ENCODE data around the gene ACBD3. TPM values are rescaled to one million over a fixed set of nuclear protein-coding genes. Genes with fewer than 3 reads are reported as not detected.

Gene ACBD3
- total RNA-seq, 1 donor from 2014 or later = 48.0 TPM

GRCh38 chr1:226100436-226101391 lies 85.8 kb downstream of the ACBD3 start:
- peak overlapping the region; percentile 77 for H3K4me3 Mint-ChIP-seq (ENCODE audit: unreplicated experiment)
- no peak for TF ChIP-seq CTCF (IDR thresholded peaks at IDR 0.05)
- no peak for DNase-seq (ENCODE audit: extremely low spot score, unreplicated experiment)
- H3K36me3 Mint-ChIP-seq (ENCODE audit: unreplicated experiment) = no peaks in the 10 kb centered on the region
- H3K4me1 Mint-ChIP-seq (ENCODE audit: unreplicated experiment) = peaks cover 15% of the 10 kb centered on the region
- H3K27me3 Mint-ChIP-seq (ENCODE audit: unreplicated experiment) = peaks cover 14% of the 10 kb centered on the region
- H3K9me3 Mint-ChIP-seq (ENCODE audit: unreplicated experiment) = no peaks in the 10 kb centered on the region
- no peak overlapping the region for H3K27ac Mint-ChIP-seq (ENCODE audit: unreplicated experiment)

GRCh38 chr1:226098870-226099835 lies 87.4 kb downstream of the ACBD3 start:
- no peaks in the 10 kb centered on the region for H3K9me3 Mint-ChIP-seq (ENCODE audit: unreplicated experiment)
- TF ChIP-seq CTCF (IDR thresholded peaks at IDR 0.05) = no peak
- H3K27ac Mint-ChIP-seq (ENCODE audit: unreplicated experiment) = no peak overlapping the region
- no peak for DNase-seq (ENCODE audit: extremely low spot score, unreplicated experiment)
- H3K4me3 Mint-ChIP-seq (ENCODE audit: unreplicated experiment) = no peak overlapping the region
- H3K27me3 Mint-ChIP-seq (ENCODE audit: unreplicated experiment) = peaks cover 18% of the 10 kb centered on the region
- H3K4me1 Mint-ChIP-seq (ENCODE audit: unreplicated experiment) = peaks cover 9% of the 10 kb centered on the region
- H3K36me3 Mint-ChIP-seq (ENCODE audit: unreplicated experiment) = no peaks in the 10 kb centered on the region

- no peak for DNase-seq (ENCODE audit: extremely low spot score, unreplicated experiment)
- Mint-ChIP-seq H3K36me3 (ENCODE audit: unreplicated experiment) (no peaks in the 10 kb centered on the region), H3K4me3 (ENCODE audit: unreplicated experiment) (no peak overlapping the region), H3K4me1 (ENCODE audit: unreplicated experiment) (peaks cover 9% of the 10 kb centered on the region), H3K27ac (ENCODE audit: unreplicated experiment) (no peak overlapping the region), H3K27me3 (ENCODE audit: unreplicated experiment) (peaks cover 18% of the 10 kb centered on the region), H3K9me3 (ENCODE audit: unreplicated experiment) (no peaks in the 10 kb centered on the region)
- no peak for TF ChIP-seq CTCF (IDR thresholded peaks at IDR 0.05)
These were observed 88.5 kb downstream of the ACBD3 start for GRCh38 chr1:226097866-226098625.

DNA sequence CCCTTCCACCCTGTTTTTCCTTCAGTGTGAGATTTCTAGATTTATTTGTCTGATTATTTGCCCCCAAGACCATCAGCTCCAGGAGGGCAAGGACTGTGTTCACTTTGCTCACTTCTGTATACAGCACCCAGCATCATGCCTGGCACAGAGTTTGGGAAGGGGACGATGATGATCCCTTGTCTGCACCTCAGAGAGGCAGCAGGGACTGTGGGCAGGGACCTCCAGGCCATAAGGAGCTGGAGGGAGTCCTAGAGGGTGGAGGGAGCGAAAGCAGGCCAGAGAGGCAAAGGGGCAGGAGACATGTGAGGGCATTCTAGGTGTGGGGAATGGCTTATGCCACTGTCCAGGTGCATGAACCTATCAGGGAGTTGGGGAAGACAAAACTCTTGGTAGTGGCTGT lies 91.3 kb downstream of the ACBD3 start:
- Mint-ChIP-seq H3K4me3 (ENCODE audit: unreplicated experiment) (no peak overlapping the region), H3K27me3 (ENCODE audit: unreplicated experiment) (peaks cover 17% of the 10 kb centered on the region), H3K4me1 (ENCODE audit: unreplicated experiment) (peaks cover 4% of the 10 kb centered on the region), H3K36me3 (ENCODE audit: unreplicated experiment) (no peaks in the 10 kb centered on the region), H3K27ac (ENCODE audit: unreplicated experiment) (no peak overlapping the region), H3K9me3 (ENCODE audit: unreplicated experiment) (no peaks in the 10 kb centered on the region)
- no peak for DNase-seq (ENCODE audit: extremely low spot score, unreplicated experiment)
- no peak for TF ChIP-seq CTCF (IDR thresholded peaks at IDR 0.05)

Other genes starting within 250 kb of the ACBD3 start
- 0.43 TPM in 1 of 2 replicates, not detected in the other for gene LEFTY2, start 245.5 kb downstream of the ACBD3 start, total RNA-seq
- 20.0 and 20.7 TPM in 2 replicates for gene SDE2, start 187.4 kb downstream of the ACBD3 start, total RNA-seq
- 505 and 524 TPM in 2 replicates for gene H3-3A, start 124.0 kb downstream of the ACBD3 start, total RNA-seq
- gene MIXL1, start 36.9 kb upstream of the ACBD3 start, total RNA-seq = 0.18 TPM in 1 of 2 replicates, not detected in the other
- 2.7 and 4.2 TPM in 2 replicates for gene LIN9, start 122.4 kb upstream of the ACBD3 start, total RNA-seq
- 84.5 and 86.3 TPM in 2 replicates for gene PARP1, start 221.4 kb upstream of the ACBD3 start, total RNA-seq

Data from osteocyte (in vitro differentiated cells).